Hypothalamus (tissue), 51 donors: ENCODE data around the gene MACO1.
"Not testable (repeated sequence)": the region's sequence is repeated elsewhere in the genome, so short reads cannot be mapped to it uniquely, and the experiment has no call there.

ENCODE experiments used
- DNase-seq, 51 donors: peaks; one replicate each; lab custom pipeline; 2025; lab: John Stamatoyannopoulos, UW

The MACO1 gene

GRCh38 chr1:25450891-25451290, 20.2 kb downstream of the MACO1 start:
- no peak for DNase-seq

- no peak for DNase-seq
These were observed 21.2 kb downstream of the MACO1 start for GRCh38 chr1:25451908-25452307.

DNA sequence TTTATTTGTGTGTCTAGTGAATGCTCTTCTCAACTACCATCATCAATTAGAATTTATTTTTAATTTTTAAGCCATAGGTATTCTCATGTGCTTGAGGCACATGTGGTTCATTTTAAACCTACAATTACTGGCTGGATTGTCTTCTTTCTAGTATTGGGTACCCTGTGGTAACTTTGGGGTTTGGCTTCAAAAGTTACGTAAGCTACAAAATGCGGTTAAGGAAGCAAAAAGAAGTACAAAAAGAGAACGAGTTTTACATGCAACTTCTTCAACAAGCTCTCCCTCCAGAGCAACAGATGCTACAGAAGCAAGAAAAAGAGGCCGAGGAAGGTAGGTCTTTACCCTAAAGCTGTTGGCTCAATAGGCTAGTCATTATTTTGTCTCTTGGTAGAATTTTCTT, 25.8 kb downstream of the MACO1 start:
- no peak for DNase-seq

DNA sequence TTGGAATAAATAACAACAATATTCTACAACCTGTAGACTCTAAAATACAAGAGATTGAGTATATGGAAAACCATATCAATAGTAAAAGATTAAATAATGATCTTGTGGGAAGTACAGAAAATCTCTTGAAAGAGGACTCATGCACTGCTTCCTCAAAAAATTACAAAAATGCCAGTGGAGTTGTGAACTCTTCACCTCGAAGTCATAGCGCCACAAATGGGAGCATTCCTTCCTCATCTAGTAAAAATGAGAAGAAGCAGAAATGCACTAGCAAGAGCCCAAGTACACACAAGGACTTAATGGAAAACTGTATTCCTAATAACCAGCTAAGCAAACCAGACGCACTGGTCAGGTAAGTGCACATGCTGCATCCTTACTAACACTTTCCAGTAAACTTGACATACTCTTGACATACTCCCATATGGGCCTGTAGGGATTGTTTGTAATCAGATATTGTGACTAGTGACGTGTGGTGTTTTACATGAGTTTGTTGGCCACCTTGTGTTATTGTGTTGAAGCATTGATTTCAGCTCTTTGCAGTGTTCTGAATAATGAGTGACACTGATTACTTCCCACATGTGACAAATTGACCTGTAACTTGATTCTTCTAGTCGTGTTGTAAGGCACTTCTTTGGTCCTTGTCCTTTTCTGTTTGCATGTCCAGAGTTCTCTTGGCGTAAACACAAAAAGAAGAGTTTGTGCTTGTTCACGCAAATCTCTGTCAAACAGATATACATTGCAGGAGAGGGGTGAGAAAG, 28.0 kb downstream of the MACO1 start:
- no peak for DNase-seq

DNA sequence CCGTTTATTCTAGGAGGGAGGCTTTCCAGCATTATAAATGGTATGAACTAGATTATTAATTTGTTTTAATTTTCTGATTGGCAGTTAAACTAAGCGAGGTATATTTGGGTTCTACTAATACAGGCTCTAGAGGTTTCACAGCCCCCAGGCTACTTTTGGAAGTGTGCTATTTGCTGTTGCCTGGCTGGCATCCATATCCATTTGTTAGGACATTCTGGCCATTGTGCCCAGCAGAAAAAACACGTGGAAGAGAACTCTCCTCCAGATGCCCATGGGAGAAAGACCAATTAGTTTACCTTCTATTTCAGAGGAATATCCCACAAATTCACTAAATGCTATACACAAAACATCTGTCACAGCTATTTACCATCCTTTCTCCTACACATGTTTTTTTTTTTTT, 29.3 kb downstream of the MACO1 start:
- DNase-seq, result no peak

DNA sequence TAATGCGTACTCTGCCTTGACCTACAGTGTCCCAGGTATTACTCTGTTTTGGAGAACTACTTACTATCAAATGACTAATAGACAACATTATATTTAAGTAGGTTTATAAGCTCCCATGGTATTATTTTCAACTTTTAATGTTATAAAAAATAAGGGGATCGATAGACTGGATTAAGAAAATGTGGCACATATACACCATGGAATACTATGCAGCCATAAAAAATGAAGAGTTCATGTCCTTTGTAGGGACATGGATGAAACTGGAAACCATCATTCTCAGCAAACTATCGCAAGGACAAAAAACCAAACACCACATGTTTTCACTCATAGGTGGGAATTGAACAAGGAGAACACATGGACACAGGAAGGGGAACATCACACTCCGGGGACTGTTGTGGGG, 30.1 kb downstream of the MACO1 start:
- DNase-seq, result not testable (repeated sequence)

DNA sequence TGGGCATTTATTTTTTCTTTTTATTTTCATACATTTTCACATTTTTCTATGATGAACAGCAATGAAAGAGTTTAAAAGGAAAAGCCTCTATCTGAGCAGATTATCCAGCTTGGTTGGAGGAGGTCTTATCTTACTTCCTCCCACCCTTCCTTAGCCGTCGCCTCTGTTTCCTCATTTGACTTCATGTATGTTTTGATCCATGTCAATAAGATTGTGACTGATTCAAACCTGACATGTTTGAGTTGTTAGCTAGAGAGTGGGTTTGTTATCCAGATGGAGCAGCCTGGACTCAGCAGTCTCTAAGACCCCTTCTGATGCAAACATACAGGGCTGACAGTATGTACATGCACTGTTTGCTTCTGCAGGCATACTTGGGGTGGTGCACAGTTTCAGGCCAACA, 31.2 kb downstream of the MACO1 start:
- DNase-seq, result no peak

- DNase-seq, result no peak
These were observed 32.0 kb downstream of the MACO1 start for GRCh38 chr1:25462732-25463131.

GRCh38 chr1:25467193-25467592, 36.5 kb downstream of the MACO1 start:
- no peak for DNase-seq

DNA sequence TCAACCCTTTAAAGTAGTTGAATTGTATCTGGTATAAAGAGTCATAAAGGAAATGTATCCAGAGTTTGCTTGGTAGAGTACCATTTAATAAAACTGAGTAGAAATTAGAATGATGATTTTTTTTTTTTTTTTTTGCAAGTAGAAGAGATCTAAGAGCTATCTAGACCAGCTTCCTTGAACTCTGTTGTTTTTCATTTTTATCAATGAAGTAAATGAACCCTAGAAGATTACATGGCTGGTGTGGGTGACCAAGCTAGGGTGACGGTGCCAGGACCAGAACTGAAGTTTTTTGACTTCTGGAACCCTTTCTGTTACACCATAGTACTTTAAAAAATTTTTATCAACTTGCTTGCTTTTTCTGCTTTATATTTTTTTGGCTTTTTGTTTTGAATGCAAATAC, 36.9 kb downstream of the MACO1 start:
- DNase-seq, result no peak

DNA sequence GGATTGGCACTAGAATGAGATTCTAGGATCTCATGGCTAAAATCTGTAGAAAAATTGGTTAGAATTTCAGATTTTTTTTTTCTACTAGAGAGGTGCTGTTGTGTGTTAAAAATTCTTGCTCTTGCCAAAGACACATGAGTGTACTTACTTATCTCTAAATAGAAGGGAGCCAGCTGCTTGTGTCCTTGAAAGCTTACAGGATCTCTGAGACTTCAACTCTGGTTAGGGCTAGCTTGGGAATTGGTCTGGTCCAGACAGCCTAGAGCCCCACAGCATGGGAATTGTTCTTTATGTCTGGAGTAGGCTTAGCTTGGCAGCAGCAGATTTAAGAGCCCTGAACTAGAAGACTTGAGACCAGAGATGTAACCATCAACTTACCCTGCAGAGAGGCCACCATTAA, 37.3 kb downstream of the MACO1 start:
- no peak for DNase-seq

DNA sequence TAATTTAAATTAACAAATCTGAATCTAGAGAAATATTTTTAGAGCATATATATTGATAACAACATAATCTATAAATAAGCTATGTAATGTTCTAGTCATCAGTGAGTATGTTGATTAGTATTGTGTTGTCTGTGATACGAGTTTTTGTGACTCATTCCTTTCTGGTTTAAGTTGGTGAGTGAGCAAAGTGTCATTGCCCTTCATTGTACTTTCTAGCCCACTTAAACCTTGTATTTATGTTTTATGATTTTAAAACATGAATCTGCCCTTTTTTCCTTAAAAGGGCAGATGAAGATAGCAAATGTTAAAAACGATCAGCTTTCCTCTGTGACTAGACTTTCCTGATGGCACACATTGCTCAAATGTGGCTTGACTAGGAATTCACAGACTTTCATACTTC, 38.5 kb downstream of the MACO1 start:
- DNase-seq, result no peak

DNA sequence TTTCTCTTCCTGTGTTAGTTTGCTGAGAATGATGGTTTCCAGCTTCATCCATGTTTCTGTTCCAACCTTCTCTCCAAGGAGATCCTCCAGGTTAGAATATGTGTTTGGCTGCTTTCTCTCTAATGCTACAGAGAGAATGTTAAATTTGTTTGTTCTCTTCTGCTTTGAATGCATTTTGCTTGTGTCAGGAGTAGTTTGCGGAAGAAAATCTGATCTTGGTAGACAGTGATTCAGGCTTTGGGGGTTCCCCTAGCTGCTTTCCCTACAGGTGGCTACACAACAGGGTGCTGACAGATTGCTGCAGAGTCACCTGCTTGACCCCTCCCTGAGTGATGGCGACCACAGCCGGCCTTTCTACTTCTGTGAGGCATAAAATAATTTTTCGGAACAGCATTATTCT, 41.8 kb downstream of the MACO1 start:
- no peak for DNase-seq

- DNase-seq, result no peak
These were observed 43.0 kb downstream of the MACO1 start for GRCh38 chr1:25473653-25474225.

- no peak for DNase-seq
These were observed 43.8 kb downstream of the MACO1 start for GRCh38 chr1:25474439-25475047.

- DNase-seq, result no peak
These were observed 45.7 kb downstream of the MACO1 start for GRCh38 chr1:25476186-25477097.

GRCh38 chr1:25477448-25478034, 46.8 kb downstream of the MACO1 start:
- no peak for DNase-seq

GRCh38 chr1:25478633-25479032, 47.9 kb downstream of the MACO1 start:
- no peak for DNase-seq

DNA sequence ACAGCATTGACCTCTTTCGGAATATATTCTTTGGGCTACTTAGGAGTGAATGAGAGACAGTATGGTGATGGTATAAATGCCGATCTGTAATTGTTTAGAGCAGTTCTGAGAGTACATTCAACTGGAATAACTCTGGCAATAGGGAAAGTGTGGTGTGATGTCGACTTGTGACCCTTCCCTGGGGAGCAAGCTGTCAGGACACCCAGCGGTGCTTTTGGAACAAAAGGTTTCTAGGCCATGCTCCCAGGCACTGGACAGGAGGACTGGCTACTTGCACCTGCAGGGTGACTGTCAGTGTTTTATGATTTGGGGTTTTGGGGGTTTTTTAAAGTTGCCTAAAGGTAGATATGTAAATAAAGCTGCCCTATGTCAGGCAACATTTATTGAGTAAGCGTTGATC, 50.9 kb downstream of the MACO1 start:
- no peak for DNase-seq

- no peak for DNase-seq
These were observed 51.5 kb downstream of the MACO1 start for GRCh38 chr1:25482211-25482610.

GRCh38 chr1:25484096-25484495, 53.4 kb downstream of the MACO1 start:
- DNase-seq, result peak in 21 of 51 donors; percentile 7 to 43 (median 18)
